Cardiac muscle cell (in vitro differentiated cells and primary cell): ENCODE measurements around the gene PRADC1. TPM values are rescaled to one million over a fixed set of nuclear protein-coding genes. Genes with fewer than 3 reads are reported as not detected.
"Not testable (repeated sequence)": the region's sequence is repeated elsewhere in the genome, so short reads cannot be mapped to it uniquely, and the experiment has no call there.

ENCODE experiments used
- DNase-seq, 2 donors: peaks; one replicate each; pipeline versions ENCODE4 v3.0.0 to v3.0.0-alpha.2; 2010 to 2017; ENCODE audit warnings: low read depth in 1 of 2, low spot score in 1 of 2
- H3K27ac ChIP-seq: fragments of 200-600 bp; sonication (generic); 2 replicates; pipeline ENCODE4 v1.5.1; 2016
- H3K27me3 ChIP-seq: fragments of 200-600 bp; sonication (generic); 2 replicates; pipeline ENCODE4 v1.6.0; 2016; ENCODE audit warnings: control low read depth
- H3K36me3 ChIP-seq: fragments of 200-600 bp; sonication (generic); 2 replicates; pipeline ENCODE4 v1.5.1; 2016; ENCODE audit warnings: control low read depth
- H3K4me1 ChIP-seq: fragments of 200-600 bp; sonication (generic); 2 replicates; pipeline ENCODE4 v1.8.1; 2017; ENCODE audit warnings: low read depth, mild to moderate bottlenecking, mixed run types
- H3K4me3 ChIP-seq: fragments of 200-600 bp; sonication (generic); 2 replicates; pipeline ENCODE4 v1.5.1; 2016; ENCODE audit warnings: mild to moderate bottlenecking
- H3K9me3 ChIP-seq: fragments of 200-600 bp; sonication (generic); 2 replicates; pipeline ENCODE4 v1.5.1; 2017; ENCODE audit warnings: low read depth, mild to moderate bottlenecking, control low read depth
- polyA plus RNA-seq: library from polyadenylated mRNA; unstranded; fragments of >200 nt; fragmentation: Nextera tagmentation; extraction: Ambion mirVana; gene quantifications from 2 replicates; pipeline ENCODE4 v1.2.1, GENCODE V29; 2016
- total RNA-seq: library from RNA; depleted of rRNA; stranded (reverse); fragments of >200 nt; gene quantifications from 2 replicates; pipeline ENCODE4 v1.2.3, GENCODE V29; 2016
- TF ChIP-seq, protein P1 (sequence below): IDR thresholded peaks from 2 replicates; pipeline ENCODE4 v1.5.1; 2012; ENCODE audit warnings: low read depth, mild to moderate bottlenecking, low read length

PRADC1 gene
- total and polyA plus RNA-seq, 2 experiments from 2014 or later = 42.6 to 99.8 TPM

DNA sequence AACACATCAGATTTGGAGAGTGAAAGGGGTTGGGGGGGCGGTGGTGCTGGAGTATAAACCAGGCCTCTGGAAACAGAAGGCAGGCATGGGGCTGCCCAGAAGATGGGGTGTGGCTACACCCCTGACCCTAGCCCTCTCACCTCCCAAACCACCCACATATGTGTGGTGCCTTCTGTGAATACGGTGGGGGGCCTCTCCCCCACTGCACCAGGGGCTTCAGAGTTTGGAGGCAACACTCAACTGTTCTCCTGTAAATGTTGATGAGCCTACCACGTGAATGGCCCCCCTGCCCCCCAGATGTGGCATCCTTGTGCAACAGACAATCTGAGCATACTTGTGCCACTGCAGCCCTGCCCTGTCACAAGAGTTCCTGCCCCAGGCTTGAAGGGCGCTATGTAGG lies 31.7 kb upstream of the PRADC1 start:
- H3K4me3 ChIP-seq = no peak overlapping the region
- H3K27me3 ChIP-seq = peaks cover 38% of the 10 kb centered on the region
- no peaks in the 10 kb centered on the region for H3K36me3 ChIP-seq
- TF ChIP-seq, protein P1, sequence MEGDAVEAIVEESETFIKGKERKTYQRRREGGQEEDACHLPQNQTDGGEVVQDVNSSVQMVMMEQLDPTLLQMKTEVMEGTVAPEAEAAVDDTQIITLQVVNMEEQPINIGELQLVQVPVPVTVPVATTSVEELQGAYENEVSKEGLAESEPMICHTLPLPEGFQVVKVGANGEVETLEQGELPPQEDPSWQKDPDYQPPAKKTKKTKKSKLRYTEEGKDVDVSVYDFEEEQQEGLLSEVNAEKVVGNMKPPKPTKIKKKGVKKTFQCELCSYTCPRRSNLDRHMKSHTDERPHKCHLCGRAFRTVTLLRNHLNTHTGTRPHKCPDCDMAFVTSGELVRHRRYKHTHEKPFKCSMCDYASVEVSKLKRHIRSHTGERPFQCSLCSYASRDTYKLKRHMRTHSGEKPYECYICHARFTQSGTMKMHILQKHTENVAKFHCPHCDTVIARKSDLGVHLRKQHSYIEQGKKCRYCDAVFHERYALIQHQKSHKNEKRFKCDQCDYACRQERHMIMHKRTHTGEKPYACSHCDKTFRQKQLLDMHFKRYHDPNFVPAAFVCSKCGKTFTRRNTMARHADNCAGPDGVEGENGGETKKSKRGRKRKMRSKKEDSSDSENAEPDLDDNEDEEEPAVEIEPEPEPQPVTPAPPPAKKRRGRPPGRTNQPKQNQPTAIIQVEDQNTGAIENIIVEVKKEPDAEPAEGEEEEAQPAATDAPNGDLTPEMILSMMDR = no peak
- no peak overlapping the region for H3K27ac ChIP-seq
- H3K9me3 ChIP-seq = no peaks in the 10 kb centered on the region
- no peak for DNase-seq
- H3K4me1 ChIP-seq = no peaks in the 10 kb centered on the region

DNA sequence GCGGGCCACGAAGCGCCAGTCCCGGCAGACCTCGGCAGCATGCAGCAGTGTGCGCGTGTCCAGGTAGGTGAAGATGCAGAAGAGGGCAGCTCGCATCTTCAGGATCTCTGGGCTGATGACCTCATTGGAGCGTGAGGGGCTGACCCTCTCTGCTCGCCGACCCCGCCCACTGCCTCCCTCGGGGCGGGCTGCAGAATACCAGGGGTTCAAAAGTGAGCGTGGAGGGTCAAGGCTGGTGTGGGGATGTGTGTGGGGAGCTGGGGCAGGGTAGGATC lies 31.2 kb upstream of the PRADC1 start:
- peaks cover 33% of the 10 kb centered on the region for H3K27me3 ChIP-seq
- no peaks in the 10 kb centered on the region for H3K4me1 ChIP-seq
- no peak overlapping the region for H3K4me3 ChIP-seq
- no peaks in the 10 kb centered on the region for H3K9me3 ChIP-seq
- no peak for DNase-seq
- TF ChIP-seq, protein P1 = no peak
- H3K36me3 ChIP-seq = no peaks in the 10 kb centered on the region
- no peak overlapping the region for H3K27ac ChIP-seq

DNA sequence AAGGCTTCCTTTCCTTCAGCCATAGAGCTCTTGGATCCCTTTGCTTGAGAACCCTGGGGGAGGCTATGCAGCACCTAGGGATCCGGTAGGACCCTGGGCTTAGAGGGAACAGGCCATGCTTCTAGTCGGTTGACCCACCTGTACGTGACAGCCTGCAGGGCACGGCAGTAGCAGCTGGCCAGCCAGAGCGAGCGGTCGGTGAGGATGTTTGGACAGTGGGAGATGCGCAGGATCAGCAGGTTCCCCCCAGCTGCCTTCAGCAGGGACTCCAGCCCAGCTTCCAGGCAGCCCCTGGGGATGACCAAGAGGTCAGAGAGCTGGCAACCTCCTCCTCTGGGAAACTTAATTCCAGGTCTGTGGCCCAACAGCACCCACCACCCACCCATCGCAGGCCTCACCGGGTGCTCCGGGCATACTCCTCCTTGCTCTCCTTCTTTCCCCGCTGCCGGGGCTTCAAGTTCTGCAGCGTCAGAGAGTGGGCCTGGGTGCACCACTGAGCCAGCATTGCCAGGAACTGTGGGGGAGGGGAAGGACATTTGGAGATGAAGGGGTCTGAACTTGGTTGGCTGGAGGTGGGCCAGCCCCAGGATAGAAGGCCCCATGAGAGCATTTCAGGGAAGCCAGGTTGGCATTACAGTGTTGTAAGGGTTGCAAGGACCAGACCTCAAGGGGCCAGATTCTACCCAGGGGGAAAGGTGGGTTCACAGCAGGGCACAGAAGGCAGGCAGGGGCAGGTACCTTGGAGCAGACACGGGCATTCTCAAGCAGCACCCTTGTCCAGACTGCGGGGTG lies 30.7 kb upstream of the PRADC1 start:
- Histone ChIP-seq H3K9me3 (no peaks in the 10 kb centered on the region), H3K27me3 (peaks cover 27% of the 10 kb centered on the region), H3K4me1 (no peaks in the 10 kb centered on the region), H3K36me3 (no peaks in the 10 kb centered on the region), H3K4me3 (no peak overlapping the region), H3K27ac (no peak overlapping the region)
- TF ChIP-seq, protein P1 = no peak
- no peak for DNase-seq

DNA sequence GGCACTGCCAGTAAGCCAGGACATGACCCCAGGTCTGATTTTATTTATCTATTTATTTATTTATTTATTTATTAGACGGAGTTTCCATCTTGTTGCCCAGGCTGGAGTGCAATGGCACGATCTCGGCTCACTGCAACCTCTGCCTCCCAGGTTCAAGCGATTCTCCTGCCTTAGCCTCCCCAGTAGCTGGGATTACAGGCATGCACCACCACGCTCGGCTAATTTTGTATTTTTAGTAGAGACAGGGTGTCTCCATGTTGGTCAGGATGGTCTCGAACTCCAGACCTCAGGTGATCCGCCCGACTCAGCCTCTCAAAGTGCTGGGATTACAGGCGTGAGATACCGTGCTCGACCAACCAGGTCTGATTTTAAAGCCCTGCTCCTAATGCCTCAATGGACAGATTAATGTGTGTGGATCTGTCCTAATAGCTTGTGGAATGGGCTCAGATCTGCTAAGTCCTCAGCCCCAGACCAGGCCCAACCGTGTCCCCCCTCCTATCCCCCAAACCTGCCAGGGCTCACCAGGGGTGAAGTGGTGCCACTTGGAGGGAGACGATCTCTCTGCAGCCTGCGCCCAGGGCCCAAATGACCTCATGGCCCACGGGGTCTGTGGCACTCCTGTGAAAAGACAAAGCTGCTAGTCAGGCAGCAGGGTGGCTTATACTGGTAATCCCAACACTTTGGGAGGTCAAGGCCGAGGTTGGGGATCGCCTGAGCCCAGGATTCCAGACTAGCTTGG lies 29.8 kb upstream of the PRADC1 start:
- H3K4me1 ChIP-seq, H3K36me3 ChIP-seq, H3K27ac ChIP-seq, H3K9me3 ChIP-seq, DNase-seq, H3K4me3 ChIP-seq: not testable (repeated sequence)
- peaks cover 19% of the 10 kb centered on the region for H3K27me3 ChIP-seq

DNA sequence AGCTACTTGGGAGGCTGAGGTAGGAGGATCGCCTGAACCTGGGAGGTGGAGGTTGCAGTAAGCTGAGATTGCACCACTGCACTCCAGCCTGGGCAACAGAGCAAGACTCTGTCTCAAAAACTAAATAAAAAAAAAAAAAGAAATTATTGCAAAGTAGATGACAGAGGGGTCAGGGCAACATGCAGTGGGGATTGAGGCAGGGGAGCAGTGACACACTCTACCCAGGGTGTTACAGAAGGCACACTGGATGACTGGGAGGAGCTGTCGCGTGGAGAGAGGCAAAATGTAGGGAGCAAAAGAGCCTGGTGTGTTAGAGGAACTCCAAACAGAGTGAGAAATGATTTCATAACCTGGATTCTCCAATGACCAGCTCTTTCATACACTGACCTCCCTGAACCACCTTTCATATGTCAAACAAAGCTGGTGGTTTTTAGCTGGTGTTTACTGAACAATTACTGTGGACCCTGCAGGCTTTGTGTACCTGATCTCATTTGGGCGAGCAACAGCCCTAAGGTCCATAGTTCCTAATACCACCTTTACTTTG lies 29.1 kb upstream of the PRADC1 start:
- Histone ChIP-seq H3K4me3 (no peak overlapping the region), H3K9me3 (no peaks in the 10 kb centered on the region), H3K27me3 (peaks cover 12% of the 10 kb centered on the region), H3K4me1 (no peaks in the 10 kb centered on the region), H3K27ac (no peak overlapping the region), H3K36me3 (no peaks in the 10 kb centered on the region)
- TF ChIP-seq, protein P1 = no peak
- no peak for DNase-seq
